ENCODE measurements around the gene TMA7B. TPM values are rescaled to one million over a fixed set of nuclear protein-coding genes. Genes with fewer than 3 reads are reported as not detected.
A peak's percentile ranks its signal among the peaks of the same experiment; 100 is the strongest.

The TMA7B gene
- total RNA-seq, 2 experiments from 2014 or later = 5.7 to 6.5 TPM

GRCh38 chr22:39979458-39979857, 19.3 kb downstream of the TMA7B start:
- Mint-ChIP-seq H3K9me3 (no peaks in the 10 kb centered on the region), H3K4me1 (ENCODE audit: low read depth) (peaks cover 38% of the 10 kb centered on the region), H3K4me3 (no peak overlapping the region), H3K27me3 (no peaks in the 10 kb centered on the region), H3K27ac (peak overlapping the region; percentile 57), H3K36me3 (ENCODE audit: low read depth) (peaks cover 24% of the 10 kb centered on the region)
- intact Hi-C loops (cut with DNase I, micrococcal nuclease) = no loop called here
- Histone ChIP-seq H3K4me1 (ENCODE audit: insufficient read depth, low read length) (peaks cover 12% of the 10 kb centered on the region), H3K36me3 (ENCODE audit: insufficient read depth, low read length) (peaks cover 5% of the 10 kb centered on the region), H3K9me3 (ENCODE audit: control insufficient read depth in 1 of 2, insufficient read depth in 1 of 2, low read length in 2 of 2) (no peaks in the 10 kb centered on the region), H3K27me3 (ENCODE audit: control insufficient read depth in 1 of 2, insufficient read depth in 2 of 2, low read length in 2 of 2) (no peaks in the 10 kb centered on the region), H3K27ac (ENCODE audit: low read depth in 1 of 2, low read length in 2 of 2) (no peak overlapping the region), H3K4me3 (ENCODE audit: low read length) (no peak overlapping the region)
- ChIA-PET POLR2A (interaction anchor here (0.7 to 1.3 kb wide), 3 partner anchors 15 to 628 kb away, joined by 3 read pairs; partner anchors contain the start of gene FAM83F), CTCF (no interaction called here)
- no peak for TF ChIP-seq CTCF (IDR thresholded peaks at IDR 0.05)
- DNase-seq (no peak), ATAC-seq (ENCODE audit: poor library complexity) (no peak)

- H3K9me3 ChIP-seq (ENCODE audit: control insufficient read depth in 1 of 2, insufficient read depth in 1 of 2, low read length in 2 of 2) = no peaks in the 10 kb centered on the region
- Mint-ChIP-seq H3K36me3 (ENCODE audit: low read depth) (peaks cover 12% of the 10 kb centered on the region), H3K27me3 (no peaks in the 10 kb centered on the region), H3K4me1 (ENCODE audit: low read depth) (peaks cover 44% of the 10 kb centered on the region), H3K4me3 (no peak overlapping the region), H3K9me3 (no peaks in the 10 kb centered on the region), H3K27ac (peak overlapping the region; percentile 57)
- no peak for TF ChIP-seq CTCF (IDR thresholded peaks at IDR 0.05)
- intact Hi-C loops (cut with DNase I, micrococcal nuclease) = no loop called here
- H3K36me3 ChIP-seq (ENCODE audit: insufficient read depth, low read length) = no peaks in the 10 kb centered on the region
- ChIA-PET CTCF (no interaction called here), POLR2A (interaction anchor here (0.7 kb wide), 1 partner anchor 64 kb away, joined by 3 read pairs; no protein-coding TSS in a partner anchor)
- peak overlapping the region in 1 of 2 donors; percentile 23 for H3K27ac ChIP-seq (ENCODE audit: low read depth in 1 of 2, low read length in 2 of 2)
- H3K4me1 ChIP-seq (ENCODE audit: insufficient read depth, low read length) = peaks cover 12% of the 10 kb centered on the region
- no peak overlapping the region for H3K4me3 ChIP-seq (ENCODE audit: low read length)
- DNase-seq (no peak), ATAC-seq (ENCODE audit: poor library complexity) (no peak)
- H3K27me3 ChIP-seq (ENCODE audit: control insufficient read depth in 1 of 2, insufficient read depth in 2 of 2, low read length in 2 of 2) = no peaks in the 10 kb centered on the region
Measured at GRCh38 chr22:39980596-39980995, 20.4 kb downstream of the TMA7B start.

- H3K36me3 Mint-ChIP-seq (ENCODE audit: low read depth) = no peaks in the 10 kb centered on the region
- DNase-seq = no peak
- Histone ChIP-seq H3K36me3 (ENCODE audit: insufficient read depth, low read length) (no peaks in the 10 kb centered on the region), H3K4me3 (ENCODE audit: low read length) (no peak overlapping the region), H3K9me3 (ENCODE audit: control insufficient read depth in 1 of 2, insufficient read depth in 1 of 2, low read length in 2 of 2) (no peaks in the 10 kb centered on the region), H3K27ac (ENCODE audit: low read depth in 1 of 2, low read length in 2 of 2) (no peak overlapping the region), H3K27me3 (ENCODE audit: control insufficient read depth in 1 of 2, insufficient read depth in 2 of 2, low read length in 2 of 2) (no peaks in the 10 kb centered on the region), H3K4me1 (ENCODE audit: insufficient read depth, low read length) (peaks cover 12% of the 10 kb centered on the region)
- ChIA-PET POLR2A (interaction anchor here (0.7 kb wide), 1 partner anchor 11 kb away, joined by 5 read pairs; no protein-coding TSS in a partner anchor), CTCF (no interaction called here)
- no peak overlapping the region for H3K27ac Mint-ChIP-seq
- no peak for ATAC-seq (ENCODE audit: poor library complexity)
- no peak for TF ChIP-seq CTCF (IDR thresholded peaks at IDR 0.05)
- no peaks in the 10 kb centered on the region for H3K27me3 Mint-ChIP-seq
- no peak overlapping the region for H3K4me3 Mint-ChIP-seq
- H3K9me3 Mint-ChIP-seq = no peaks in the 10 kb centered on the region
- intact Hi-C loops (cut with DNase I, micrococcal nuclease) = no loop called here
- H3K4me1 Mint-ChIP-seq (ENCODE audit: low read depth) = peaks cover 44% of the 10 kb centered on the region
Measured at GRCh38 chr22:39983346-39983745, 23.1 kb downstream of the TMA7B start.

All from CD4-positive, alpha-beta T cell (primary cell).